HG03139 (cell line): ENCODE measurements around the gene CCDC150.

Experiments
- ATAC-seq: cut with Tn5 transposase; IDR thresholded peaks from one replicate; pipeline ENCODE4 v1.9.1; 2021; ENCODE audit not compliant: unreplicated experiment

CCDC150 gene

DNA sequence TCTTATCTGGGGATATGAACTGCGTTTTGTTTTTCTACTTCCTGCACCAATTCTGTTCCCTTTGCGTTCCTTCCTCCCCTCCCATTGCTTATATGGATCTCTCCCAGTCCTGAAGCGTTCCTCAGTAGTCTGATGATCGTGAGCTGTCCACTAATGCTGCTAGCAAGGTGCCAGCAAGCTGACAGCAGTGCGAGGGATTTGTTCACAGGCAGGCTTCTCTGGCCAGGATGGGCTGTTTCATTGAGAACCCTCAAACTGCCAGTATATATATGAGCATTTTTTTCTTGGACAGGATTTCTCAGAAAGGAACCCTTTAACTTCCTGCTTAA is 119.8 kb downstream of the CCDC150 start:
- ATAC-seq: no peak

DNA sequence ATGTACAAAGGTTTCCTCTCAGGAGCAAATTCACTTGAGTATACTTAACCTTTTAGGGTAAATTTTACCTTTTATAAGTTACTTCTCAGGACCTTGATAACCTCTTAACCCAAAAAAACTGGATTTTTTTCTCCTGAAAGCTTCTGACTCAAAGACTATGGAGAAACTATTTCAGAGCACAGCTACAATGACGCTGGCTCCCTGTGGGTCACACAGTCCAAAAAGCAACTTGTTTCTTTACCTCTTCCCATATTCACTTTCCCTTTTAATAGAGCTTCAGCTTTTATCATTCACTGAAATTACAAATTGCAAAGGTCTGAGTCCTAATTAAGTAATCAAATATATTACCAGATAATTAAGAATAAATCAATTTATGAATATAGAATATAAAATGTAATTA is 127.6 kb downstream of the CCDC150 start:
- ATAC-seq: no peak
